Activated T-helper 1 cell treated with Interleukin-2 at 50 U/mL for 16 hours (primary cell): Measurements from ENCODE around the gene SLC41A3.
"Not testable (repeated sequence)": the region's sequence is repeated elsewhere in the genome, so short reads cannot be mapped to it uniquely, and the experiment has no call there.

Experiments
- DNase-seq: peaks from one replicate; pipeline ENCODE4 v3.0.0-alpha.2; 2020; ENCODE audit warnings: low read depth

SLC41A3 gene

GRCh38 chr3:125990253-125990970 lies 93.5 kb downstream of the SLC41A3 start:
- peak; percentile 43 for DNase-seq

- not testable (repeated sequence) for DNase-seq
These were observed 99.0 kb downstream of the SLC41A3 start for GRCh38 chr3:125984951-125985350.

GRCh38 chr3:125977104-125977503 lies 106.8 kb downstream of the SLC41A3 start:
- DNase-seq: not testable (repeated sequence)

- not testable (repeated sequence) for DNase-seq
These were observed 107.9 kb downstream of the SLC41A3 start for GRCh38 chr3:125976003-125976390.

- DNase-seq: not testable (repeated sequence)
These were observed 108.5 kb downstream of the SLC41A3 start for GRCh38 chr3:125975245-125976002.

GRCh38 chr3:125971997-125972944 lies 111.7 kb downstream of the SLC41A3 start:
- DNase-seq: not testable (repeated sequence)

GRCh38 chr3:125968701-125969592 lies 115.0 kb downstream of the SLC41A3 start, which contains the start of gene ROPN1B:
ROPN1B (plus strand) TSS chr3:125969178; CDS start chr3:125972055, 2,877 bp downstream.
- DNase-seq: not testable (repeated sequence)

- not testable (repeated sequence) for DNase-seq
These were observed 115.8 kb downstream of the SLC41A3 start for GRCh38 chr3:125968121-125968520.

GRCh38 chr3:125967156-125967555 lies 116.8 kb downstream of the SLC41A3 start:
- DNase-seq: no peak

- no peak for DNase-seq
These were observed 118.4 kb downstream of the SLC41A3 start for GRCh38 chr3:125965505-125965904.

GRCh38 chr3:125963834-125964233 lies 120.1 kb downstream of the SLC41A3 start:
- not testable (repeated sequence) for DNase-seq

GRCh38 chr3:125961289-125961589 lies 122.7 kb downstream of the SLC41A3 start:
- DNase-seq: no peak

GRCh38 chr3:125960456-125961288 lies 123.3 kb downstream of the SLC41A3 start:
- DNase-seq: no peak

- DNase-seq: no peak
These were observed 123.9 kb downstream of the SLC41A3 start for GRCh38 chr3:125960066-125960424.

- no peak for DNase-seq
These were observed 124.4 kb downstream of the SLC41A3 start for GRCh38 chr3:125959317-125960065.

GRCh38 chr3:125958511-125959316 lies 125.2 kb downstream of the SLC41A3 start:
- no peak for DNase-seq

GRCh38 chr3:125957674-125958510 lies 126.0 kb downstream of the SLC41A3 start:
- no peak for DNase-seq

GRCh38 chr3:125957020-125957419 lies 126.9 kb downstream of the SLC41A3 start:
- not testable (repeated sequence) for DNase-seq
